ENCODE data around the gene VPS26C. TPM values are rescaled to one million over a fixed set of nuclear protein-coding genes. Genes with fewer than 3 reads are reported as not detected.
"Not testable (repeated sequence)": the region's sequence is repeated elsewhere in the genome, so short reads cannot be mapped to it uniquely, and the experiment has no call there.

Gene VPS26C
- polyA plus RNA-seq, 1 of the 3 experiments (the other 2 are of a cell fraction): 34.8 TPM

DNA sequence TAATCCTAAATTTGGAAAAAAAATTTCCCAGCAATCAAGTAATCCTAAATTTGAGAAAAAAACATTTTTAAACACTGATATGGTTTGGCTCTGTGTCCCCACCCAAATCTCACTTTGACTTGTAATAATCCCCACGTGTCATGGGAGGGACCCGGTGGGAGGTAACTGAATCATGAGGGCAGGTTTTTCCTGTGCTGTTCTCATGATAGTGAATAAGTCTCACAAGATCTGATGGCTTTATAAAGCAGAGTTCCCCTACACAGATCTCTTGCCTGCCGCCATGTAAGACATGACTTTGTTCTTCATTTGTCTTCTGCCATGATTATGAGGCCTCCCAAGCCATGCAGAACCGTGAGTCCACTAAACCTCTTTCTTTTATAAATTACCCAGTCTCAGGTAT lies 12.1 kb upstream of the VPS26C start:
- CTCF ChIA-PET; H3K36me3 ChIP-seq (replicated peaks in 1 of 2; ENCODE audit: control insufficient read depth in 1 of 2, insufficient read depth in 2 of 2, low read length in 1 of 2); POLR2A ChIA-PET; H3K79me2 ChIP-seq (ENCODE audit: insufficient read depth); H3K9me3 ChIP-seq; H3F3A ChIP-seq (replicated peaks; ENCODE audit: insufficient read depth); H4K20me1 ChIP-seq (ENCODE audit: insufficient read depth); H2AFZ ChIP-seq (ENCODE audit: low read depth); H3K9me2 ChIP-seq; H3K4me2 ChIP-seq; H3K4me1 ChIP-seq (ENCODE audit: control insufficient read depth in 1 of 2, insufficient read depth in 2 of 2, low read depth in 1 of 2, low read length in 1 of 2); H3K27ac ChIP-seq (ENCODE audit: low read depth in 2 of 2, low read length in 1 of 2); H3K4me3 ChIP-seq (ENCODE audit: low read depth in 2 of 2, low read length in 1 of 2); DNase-seq; H3K9ac ChIP-seq; H3K27me3 ChIP-seq (ENCODE audit: insufficient read depth): not testable (repeated sequence)
- 68% methylated on average over 4 of the region's 4 CpGs for WGBS (ENCODE audit: low lambda C conversion rate)

DNA sequence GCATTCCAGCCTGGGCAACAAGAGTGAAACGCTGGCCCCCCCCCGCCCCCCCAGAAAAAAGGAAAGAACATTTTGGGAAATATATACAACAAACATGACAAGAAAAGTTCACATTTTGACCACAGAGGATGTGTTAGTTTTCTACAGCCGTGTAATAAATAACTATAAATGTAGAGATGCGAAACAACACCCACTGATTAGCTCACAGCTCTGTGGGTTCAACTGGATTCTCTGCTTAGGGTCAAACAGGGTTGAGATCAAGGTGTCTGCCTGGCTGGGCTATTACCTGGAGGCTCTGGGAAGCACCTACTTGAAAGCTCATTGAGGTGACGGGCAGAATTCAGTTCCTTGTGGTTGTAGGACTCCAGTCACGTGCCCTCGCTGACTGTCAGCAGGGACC lies 11.1 kb upstream of the VPS26C start:
- Histone ChIP-seq H2AFZ (ENCODE audit: low read depth) (no peak overlapping the region), H3K9me3 (no peaks in the 10 kb centered on the region), H3K4me3 (ENCODE audit: low read depth in 2 of 2, low read length in 1 of 2) (no peak overlapping the region), H3K4me1 (ENCODE audit: control insufficient read depth in 1 of 2, insufficient read depth in 2 of 2, low read depth in 1 of 2, low read length in 1 of 2) (no peaks in the 10 kb centered on the region), H3K27me3 (ENCODE audit: insufficient read depth) (no peaks in the 10 kb centered on the region), H3K36me3 (replicated peaks in 1 of 2; ENCODE audit: control insufficient read depth in 1 of 2, insufficient read depth in 2 of 2, low read length in 1 of 2) (no peaks in the 10 kb centered on the region), H4K20me1 (ENCODE audit: insufficient read depth) (no peaks in the 10 kb centered on the region), H3K4me2 (no peak overlapping the region), H3F3A (replicated peaks; ENCODE audit: insufficient read depth) (no peaks in the 10 kb centered on the region), H3K79me2 (ENCODE audit: insufficient read depth) (no peaks in the 10 kb centered on the region), H3K9me2 (no peaks in the 10 kb centered on the region), H3K9ac (no peak overlapping the region), H3K27ac (ENCODE audit: low read depth in 2 of 2, low read length in 1 of 2) (no peak overlapping the region)
- 54% methylated on average over 6 of the region's 7 CpGs for WGBS (ENCODE audit: low lambda C conversion rate)
- CTCF ChIA-PET: no interaction called here
- TF ChIP-seq FOSL2 (IDR thresholded peaks at IDR 0.05; ENCODE audit: borderline replicate concordance, low read depth): no peak
- TF ChIP-seq YY1 (IDR thresholded peaks at IDR 0.05; ENCODE audit: low read depth): no peak
- TF ChIP-seq, protein P1, sequence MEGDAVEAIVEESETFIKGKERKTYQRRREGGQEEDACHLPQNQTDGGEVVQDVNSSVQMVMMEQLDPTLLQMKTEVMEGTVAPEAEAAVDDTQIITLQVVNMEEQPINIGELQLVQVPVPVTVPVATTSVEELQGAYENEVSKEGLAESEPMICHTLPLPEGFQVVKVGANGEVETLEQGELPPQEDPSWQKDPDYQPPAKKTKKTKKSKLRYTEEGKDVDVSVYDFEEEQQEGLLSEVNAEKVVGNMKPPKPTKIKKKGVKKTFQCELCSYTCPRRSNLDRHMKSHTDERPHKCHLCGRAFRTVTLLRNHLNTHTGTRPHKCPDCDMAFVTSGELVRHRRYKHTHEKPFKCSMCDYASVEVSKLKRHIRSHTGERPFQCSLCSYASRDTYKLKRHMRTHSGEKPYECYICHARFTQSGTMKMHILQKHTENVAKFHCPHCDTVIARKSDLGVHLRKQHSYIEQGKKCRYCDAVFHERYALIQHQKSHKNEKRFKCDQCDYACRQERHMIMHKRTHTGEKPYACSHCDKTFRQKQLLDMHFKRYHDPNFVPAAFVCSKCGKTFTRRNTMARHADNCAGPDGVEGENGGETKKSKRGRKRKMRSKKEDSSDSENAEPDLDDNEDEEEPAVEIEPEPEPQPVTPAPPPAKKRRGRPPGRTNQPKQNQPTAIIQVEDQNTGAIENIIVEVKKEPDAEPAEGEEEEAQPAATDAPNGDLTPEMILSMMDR (IDR thresholded peaks at IDR 0.05): no peak
- TF ChIP-seq NFIC (IDR thresholded peaks at IDR 0.05; ENCODE audit: borderline replicate concordance): no peak
- no peak for TF ChIP-seq GATA2 (CRISPR knock-in tag; IDR thresholded peaks at IDR 0.05)
- no peak for TF ChIP-seq NRF1 (IDR thresholded peaks at IDR 0.05; ENCODE audit: low read depth, low read length)
- TF ChIP-seq RXRA (IDR thresholded peaks at IDR 0.05; ENCODE audit: borderline replicate concordance, low read depth): no peak
- no peak for TF ChIP-seq TEAD4 (IDR thresholded peaks at IDR 0.05; ENCODE audit: borderline replicate concordance, insufficient read depth)
- TF ChIP-seq, protein P2, sequence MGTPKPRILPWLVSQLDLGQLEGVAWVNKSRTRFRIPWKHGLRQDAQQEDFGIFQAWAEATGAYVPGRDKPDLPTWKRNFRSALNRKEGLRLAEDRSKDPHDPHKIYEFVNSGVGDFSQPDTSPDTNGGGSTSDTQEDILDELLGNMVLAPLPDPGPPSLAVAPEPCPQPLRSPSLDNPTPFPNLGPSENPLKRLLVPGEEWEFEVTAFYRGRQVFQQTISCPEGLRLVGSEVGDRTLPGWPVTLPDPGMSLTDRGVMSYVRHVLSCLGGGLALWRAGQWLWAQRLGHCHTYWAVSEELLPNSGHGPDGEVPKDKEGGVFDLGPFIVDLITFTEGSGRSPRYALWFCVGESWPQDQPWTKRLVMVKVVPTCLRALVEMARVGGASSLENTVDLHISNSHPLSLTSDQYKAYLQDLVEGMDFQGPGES (IDR thresholded peaks at IDR 0.05; ENCODE audit: low read depth, low read length): no peak
- TF ChIP-seq, protein P3, sequence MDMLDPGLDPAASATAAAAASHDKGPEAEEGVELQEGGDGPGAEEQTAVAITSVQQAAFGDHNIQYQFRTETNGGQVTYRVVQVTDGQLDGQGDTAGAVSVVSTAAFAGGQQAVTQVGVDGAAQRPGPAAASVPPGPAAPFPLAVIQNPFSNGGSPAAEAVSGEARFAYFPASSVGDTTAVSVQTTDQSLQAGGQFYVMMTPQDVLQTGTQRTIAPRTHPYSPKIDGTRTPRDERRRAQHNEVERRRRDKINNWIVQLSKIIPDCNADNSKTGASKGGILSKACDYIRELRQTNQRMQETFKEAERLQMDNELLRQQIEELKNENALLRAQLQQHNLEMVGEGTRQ (IDR thresholded peaks at IDR 0.05; ENCODE audit: borderline replicate concordance, low read depth, low read length): no peak
- POLR2A ChIA-PET: interaction anchor here (1.1 kb wide), 1 partner anchor 10 kb away, joined by 3 read pairs; no protein-coding TSS in a partner anchor
- DNase-seq: no peak

All from SK-N-SH (cell line).